Ascending aorta (tissue), 2 donors: ENCODE measurements around the gene ADK. TPM values are rescaled to one million over a fixed set of nuclear protein-coding genes. Genes with fewer than 3 reads are reported as not detected.

ENCODE experiments used
- DNase-seq, 2 donors: peaks; one replicate each; pipeline ENCODE4 v3.0.0-alpha.2; 2019; ENCODE audit warnings: low spot score in 2 of 2
- H3K27ac ChIP-seq, 2 donors: fragments of 200-600 bp; sonication (generic); one replicate each; pipeline ENCODE4 v1.5.1; 2016 to 2017; ENCODE audit warnings: mild to moderate bottlenecking in 1 of 2
- H3K27me3 ChIP-seq: fragments of 200-600 bp; sonication (generic); one replicate; pipeline ENCODE4 v1.5.1; 2017
- H3K36me3 ChIP-seq, 2 donors: fragments of 200-600 bp; sonication (generic); one replicate each; pipeline ENCODE4 v1.5.1; 2016
- H3K4me1 ChIP-seq, 2 donors: fragments of 200-600 bp; sonication (generic); one replicate each; pipeline ENCODE4 v1.5.1; 2016 to 2017; ENCODE audit warnings: mild to moderate bottlenecking in 1 of 2
- H3K4me3 ChIP-seq, 2 donors: fragments of 200-600 bp; sonication (generic); one replicate each; pipeline ENCODE4 v1.5.1; 2016 to 2017; ENCODE audit warnings: mild to moderate bottlenecking in 1 of 2
- H3K9me3 ChIP-seq, 2 donors: fragments of 200-600 bp; sonication (generic); one replicate each; pipeline ENCODE4 v1.5.1; 2016
- CTCF ChIP-seq, 3 experiments: fragments of 200-600 bp in 2 of 3; fragments of 450-650 bp in 1 of 3; sonication (generic) in 2 of 3; IDR thresholded peaks; one replicate each; pipeline ENCODE4 v1.5.1; 2016 to 2019; ENCODE audit warnings: antibody characterized with exemption in 3 of 3, mild to moderate bottlenecking in 1 of 3, moderate library complexity in 1 of 3
- intact Hi-C: fragments of 100-400 bp; cut with DNase I; formaldehyde crosslinking; loops from one replicate; pipeline ENCODE4 v1.15.1; 2023
- total RNA-seq: library from RNA; depleted of rRNA; stranded (reverse); fragments of >200 nt; gene quantifications from one replicate; pipeline ENCODE4 v1.1.0, GENCODE V29; 2016

ADK gene
- total RNA-seq, 1 donor from 2014 or later = 2.4 TPM

GRCh38 chr10:74384615-74385183 is 233.7 kb downstream of the ADK start:
- no peaks in the 10 kb centered on the region for H3K36me3 ChIP-seq
- intact Hi-C loops = loop anchor here (10.0 kb wide), 1 partner anchor 120 kb away; no protein-coding TSS in a partner anchor
- DNase-seq = no peak
- no peak overlapping the region for H3K4me3 ChIP-seq
- H3K9me3 ChIP-seq = no peaks in the 10 kb centered on the region
- no peaks in the 10 kb centered on the region for H3K4me1 ChIP-seq
- no peak overlapping the region for H3K27ac ChIP-seq
- H3K27me3 ChIP-seq = no peaks in the 10 kb centered on the region
- TF ChIP-seq CTCF (IDR thresholded peaks at IDR 0.05) = no peak

- H3K4me1 ChIP-seq = no peaks in the 10 kb centered on the region
- H3K27ac ChIP-seq = no peak overlapping the region
- no peak for TF ChIP-seq CTCF (IDR thresholded peaks at IDR 0.05)
- no peaks in the 10 kb centered on the region for H3K27me3 ChIP-seq
- no peak overlapping the region for H3K4me3 ChIP-seq
- DNase-seq = no peak
- H3K9me3 ChIP-seq = no peaks in the 10 kb centered on the region
- H3K36me3 ChIP-seq = no peaks in the 10 kb centered on the region
- intact Hi-C loops = loop anchor here (10.0 kb wide), 1 partner anchor 124 kb away; no protein-coding TSS in a partner anchor
These were observed 237.8 kb downstream of the ADK start for GRCh38 chr10:74388801-74389200.

- Histone ChIP-seq H3K27me3 (no peaks in the 10 kb centered on the region), H3K4me3 (no peak overlapping the region), H3K36me3 (no peaks in the 10 kb centered on the region), H3K4me1 (no peaks in the 10 kb centered on the region), H3K27ac (no peak overlapping the region), H3K9me3 (no peaks in the 10 kb centered on the region)
- intact Hi-C loops = no loop called here
- TF ChIP-seq CTCF (IDR thresholded peaks at IDR 0.05) = no peak
- no peak for DNase-seq
These were observed 240.8 kb downstream of the ADK start for GRCh38 chr10:74391786-74392185.

GRCh38 chr10:74394416-74394969 is 243.5 kb downstream of the ADK start:
- Histone ChIP-seq H3K36me3 (no peaks in the 10 kb centered on the region), H3K27me3 (no peaks in the 10 kb centered on the region), H3K9me3 (no peaks in the 10 kb centered on the region), H3K27ac (no peak overlapping the region), H3K4me1 (no peaks in the 10 kb centered on the region), H3K4me3 (no peak overlapping the region)
- TF ChIP-seq CTCF (IDR thresholded peaks at IDR 0.05) = no peak
- intact Hi-C loops = no loop called here
- DNase-seq = no peak

GRCh38 chr10:74400186-74400585 is 249.2 kb downstream of the ADK start:
- Histone ChIP-seq H3K4me3 (no peak overlapping the region), H3K36me3 (no peaks in the 10 kb centered on the region), H3K27ac (no peak overlapping the region), H3K27me3 (no peaks in the 10 kb centered on the region), H3K4me1 (no peaks in the 10 kb centered on the region), H3K9me3 (no peaks in the 10 kb centered on the region)
- DNase-seq = no peak
- no peak for TF ChIP-seq CTCF (IDR thresholded peaks at IDR 0.05)
- intact Hi-C loops = no loop called here
